NT2/D1 (cell line): ENCODE measurements around the gene WASL.

Experiments used
- DNase-seq: peaks from one replicate; pipeline ENCODE4 v3.0.0-alpha.2; 2011; ENCODE audit warnings: low read depth, low spot score
- H3K27me3 ChIP-seq: 2 replicates; pipeline ENCODE4 v1.6.0; 2011; ENCODE audit warnings: mild to moderate bottlenecking; ENCODE audit not compliant: insufficient read length, insufficient read depth
- H3K36me3 ChIP-seq: 2 replicates; pipeline ENCODE4 v1.6.1; 2011; ENCODE audit warnings: mild to moderate bottlenecking, low read length, mixed read lengths; ENCODE audit not compliant: insufficient read depth, insufficient read length
- H3K4me1 ChIP-seq: 2 replicates; pipeline ENCODE4 v1.5.1; 2011; ENCODE audit not compliant: insufficient read depth, insufficient read length
- H3K4me3 ChIP-seq: 2 replicates; pipeline ENCODE4 v1.5.1; 2011; ENCODE audit warnings: low read depth; ENCODE audit not compliant: insufficient read length
- H3K9ac ChIP-seq: 2 replicates; pipeline ENCODE4 v1.6.0; 2011; ENCODE audit warnings: low read depth; ENCODE audit not compliant: insufficient read length
- H3K9me3 ChIP-seq: 2 replicates; pipeline ENCODE4 v1.5.1; 2011; ENCODE audit warnings: mild to moderate bottlenecking, low read length; ENCODE audit not compliant: insufficient read depth
- SUZ12 ChIP-seq: IDR thresholded peaks from 2 replicates; pipeline ENCODE4 v1.6.1; 2011; ENCODE audit not compliant: insufficient read length, insufficient read depth; ENCODE audit errors: extremely low read depth
- YY1 ChIP-seq: IDR thresholded peaks from 2 replicates; pipeline ENCODE4 v1.6.1; 2011; ENCODE audit not compliant: insufficient read length, insufficient read depth
- ZNF274 ChIP-seq: IDR thresholded peaks from 2 replicates; pipeline ENCODE4 v1.6.1; 2011; ENCODE audit warnings: mild to moderate bottlenecking, low read depth, low read length

The WASL gene

GRCh38 chr7:123763191-123763661, 14.4 kb upstream of the WASL start:
- no peak for DNase-seq
- TF ChIP-seq YY1 (no peak), SUZ12 (no peak), ZNF274 (no peak)
- no peaks in the 10 kb centered on the region for H3K36me3 ChIP-seq
- no peaks in the 10 kb centered on the region for H3K27me3 ChIP-seq
- no peaks in the 10 kb centered on the region for H3K4me1 ChIP-seq
- H3K9me3 ChIP-seq = no peaks in the 10 kb centered on the region
- H3K9ac ChIP-seq = no peak overlapping the region
- H3K4me3 ChIP-seq = no peak overlapping the region

GRCh38 chr7:123761729-123762128, 12.9 kb upstream of the WASL start:
- Histone ChIP-seq H3K27me3 (no peaks in the 10 kb centered on the region), H3K9ac (no peak overlapping the region), H3K36me3 (no peaks in the 10 kb centered on the region), H3K4me1 (no peaks in the 10 kb centered on the region), H3K9me3 (no peaks in the 10 kb centered on the region), H3K4me3 (no peak overlapping the region)
- DNase-seq = no peak
- TF ChIP-seq SUZ12 (no peak), YY1 (no peak), ZNF274 (no peak)

GRCh38 chr7:123757095-123757494, 8.3 kb upstream of the WASL start:
- Histone ChIP-seq H3K4me1 (no peaks in the 10 kb centered on the region), H3K9ac (no peak overlapping the region), H3K27me3 (no peaks in the 10 kb centered on the region), H3K36me3 (no peaks in the 10 kb centered on the region), H3K9me3 (no peaks in the 10 kb centered on the region), H3K4me3 (no peak overlapping the region)
- no peak for DNase-seq
- TF ChIP-seq ZNF274 = no peak
- TF ChIP-seq YY1 = no peak
- TF ChIP-seq SUZ12 = no peak

- no peak overlapping the region for H3K9ac ChIP-seq
- no peaks in the 10 kb centered on the region for H3K4me1 ChIP-seq
- no peak for DNase-seq
- TF ChIP-seq SUZ12 (no peak), ZNF274 (no peak), YY1 (no peak)
- H3K27me3 ChIP-seq = no peaks in the 10 kb centered on the region
- no peaks in the 10 kb centered on the region for H3K9me3 ChIP-seq
- H3K4me3 ChIP-seq = no peak overlapping the region
- H3K36me3 ChIP-seq = no peaks in the 10 kb centered on the region
Observed at GRCh38 chr7:123755338-123755737, 6.5 kb upstream of the WASL start.

GRCh38 chr7:123754271-123754871, 5.6 kb upstream of the WASL start:
- Histone ChIP-seq H3K36me3 (no peaks in the 10 kb centered on the region), H3K9me3 (no peaks in the 10 kb centered on the region), H3K4me1 (no peaks in the 10 kb centered on the region), H3K9ac (no peak overlapping the region), H3K4me3 (no peak overlapping the region), H3K27me3 (no peaks in the 10 kb centered on the region)
- TF ChIP-seq YY1 (no peak), ZNF274 (no peak), SUZ12 (no peak)
- no peak for DNase-seq

- Histone ChIP-seq H3K9me3 (no peaks in the 10 kb centered on the region), H3K4me3 (no peak overlapping the region), H3K36me3 (no peaks in the 10 kb centered on the region), H3K4me1 (no peaks in the 10 kb centered on the region), H3K9ac (no peak overlapping the region), H3K27me3 (no peaks in the 10 kb centered on the region)
- TF ChIP-seq YY1 = no peak
- no peak for TF ChIP-seq ZNF274
- TF ChIP-seq SUZ12 = no peak
- DNase-seq = no peak
Observed at GRCh38 chr7:123752534-123752933, 3.7 kb upstream of the WASL start.

GRCh38 chr7:123751821-123752220, 3.0 kb upstream of the WASL start:
- Histone ChIP-seq H3K9ac (no peak overlapping the region), H3K4me3 (no peak overlapping the region), H3K9me3 (no peaks in the 10 kb centered on the region), H3K4me1 (no peaks in the 10 kb centered on the region), H3K27me3 (no peaks in the 10 kb centered on the region), H3K36me3 (no peaks in the 10 kb centered on the region)
- DNase-seq = no peak
- TF ChIP-seq YY1 (no peak), ZNF274 (no peak), SUZ12 (no peak)
